ENCODE results near the gene HIVEP1. TPM values are rescaled to one million over a fixed set of nuclear protein-coding genes. Genes with fewer than 3 reads are reported as not detected.

The HIVEP1 gene
- total RNA-seq, 1 donor from 2014 or later: 37.4 TPM

- no peak overlapping the region for H3K4me3 Mint-ChIP-seq
- no peak overlapping the region for H3K27ac Mint-ChIP-seq
- peaks cover 10% of the 10 kb centered on the region for H3K4me1 Mint-ChIP-seq (ENCODE audit: unreplicated experiment)
- peaks cover 6% of the 10 kb centered on the region for H3K9me3 Mint-ChIP-seq
- no peak for DNase-seq (ENCODE audit: extremely low spot score, unreplicated experiment)
- H3K36me3 Mint-ChIP-seq: no peaks in the 10 kb centered on the region
- no peaks in the 10 kb centered on the region for H3K27me3 Mint-ChIP-seq
- TF ChIP-seq CTCF (conservative IDR thresholded peaks at IDR 0.05): no peak
Observed at GRCh38 chr6:12200761-12201160, 188.6 kb downstream of the HIVEP1 start.

- no peak for TF ChIP-seq CTCF (conservative IDR thresholded peaks at IDR 0.05)
- peak overlapping the region; percentile 73 for H3K27ac Mint-ChIP-seq
Observed at GRCh38 chr6:12203001-12203400, 190.9 kb downstream of the HIVEP1 start.

GRCh38 chr6:12208190-12208589 lies 196.1 kb downstream of the HIVEP1 start:
- Mint-ChIP-seq H3K9me3 (peaks cover 5% of the 10 kb centered on the region), H3K4me1 (ENCODE audit: unreplicated experiment) (peaks cover 20% of the 10 kb centered on the region), H3K27me3 (no peaks in the 10 kb centered on the region), H3K4me3 (no peak overlapping the region), H3K36me3 (no peaks in the 10 kb centered on the region), H3K27ac (no peak overlapping the region)
- no peak for DNase-seq (ENCODE audit: extremely low spot score, unreplicated experiment)
- TF ChIP-seq CTCF (conservative IDR thresholded peaks at IDR 0.05): no peak

More at GRCh38 chr6:12203001-12203400, 190.9 kb downstream of the HIVEP1 start:
- Mint-ChIP-seq H3K27me3 (no peaks in the 10 kb centered on the region), H3K9me3 (peaks cover 7% of the 10 kb centered on the region), H3K4me3 (no peak overlapping the region), H3K36me3 (no peaks in the 10 kb centered on the region), H3K4me1 (ENCODE audit: unreplicated experiment) (peaks cover 15% of the 10 kb centered on the region)
- DNase-seq (ENCODE audit: extremely low spot score, unreplicated experiment): no peak

- Mint-ChIP-seq H3K36me3 (no peaks in the 10 kb centered on the region), H3K27me3 (no peaks in the 10 kb centered on the region), H3K9me3 (peaks cover 5% of the 10 kb centered on the region), H3K4me1 (ENCODE audit: unreplicated experiment) (peaks cover 16% of the 10 kb centered on the region), H3K4me3 (no peak overlapping the region), H3K27ac (no peak overlapping the region)
- TF ChIP-seq CTCF (conservative IDR thresholded peaks at IDR 0.05): no peak
- no peak for DNase-seq (ENCODE audit: extremely low spot score, unreplicated experiment)
Observed at GRCh38 chr6:12208673-12209072, 196.6 kb downstream of the HIVEP1 start.

Other genes with a start within 250 kb of the HIVEP1 start
- 1.4 and 3.2 TPM in 2 replicates for gene ADTRP, start 233.5 kb upstream of the HIVEP1 start, total RNA-seq (ENCODE audit: low replicate concordance)